Epithelial cell of prostate (primary cell): Measurements from ENCODE around the gene PTPN3.
A peak's percentile ranks its signal among the peaks of the same experiment; 100 is the strongest.

Experiments
- DNase-seq: peaks from one replicate; pipeline ENCODE4 v3.0.0-alpha.2; 2011; ENCODE audit warnings: low read depth, low spot score
- H3K27ac ChIP-seq: fragments of 450-650 bp; 2 replicates; pipeline ENCODE4 v1.5.1; 2017; ENCODE audit warnings: mild to moderate bottlenecking

PTPN3 gene

DNA sequence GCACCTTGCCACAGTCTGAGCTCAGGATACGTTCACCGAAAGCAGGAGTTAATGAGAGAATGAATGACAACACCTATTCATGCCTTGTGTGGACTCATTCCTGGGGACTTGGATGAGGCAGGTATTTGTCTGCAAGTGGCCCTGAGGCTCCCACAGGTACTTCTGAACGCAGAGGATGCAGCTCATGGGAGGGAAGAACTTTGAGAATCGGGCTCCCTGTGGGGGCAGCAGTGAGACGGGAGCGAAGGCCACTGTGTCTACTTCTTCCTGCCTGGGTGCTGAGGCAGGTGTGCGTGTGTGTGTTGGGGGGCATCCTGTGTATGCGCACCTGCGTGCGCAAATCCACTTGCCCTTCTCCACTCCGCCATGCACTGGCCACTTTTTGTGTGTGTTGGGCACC, 42.2 kb downstream of the PTPN3 start:
- no peak for DNase-seq
- no peak overlapping the region for H3K27ac ChIP-seq

DNA sequence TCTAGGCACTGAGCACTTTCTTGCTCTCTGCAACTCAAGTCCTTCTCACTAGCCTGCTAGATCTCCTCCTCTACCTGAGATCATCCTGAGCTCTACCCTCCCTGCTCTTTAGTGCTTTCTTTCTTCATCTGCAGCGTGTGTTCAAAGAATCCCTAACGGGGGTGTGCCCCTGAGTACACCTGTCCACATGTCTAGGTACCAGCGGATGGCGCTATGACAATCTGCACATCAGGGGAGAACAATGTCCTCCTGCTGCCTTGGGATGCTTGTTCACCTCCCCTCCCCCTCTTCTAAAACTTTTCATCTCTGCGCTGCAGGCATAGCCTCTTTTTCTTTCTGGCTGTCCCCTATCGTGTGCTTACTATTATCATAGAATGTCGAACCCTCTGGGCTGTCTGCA, 42.7 kb downstream of the PTPN3 start:
- no peak overlapping the region for H3K27ac ChIP-seq
- no peak for DNase-seq

DNA sequence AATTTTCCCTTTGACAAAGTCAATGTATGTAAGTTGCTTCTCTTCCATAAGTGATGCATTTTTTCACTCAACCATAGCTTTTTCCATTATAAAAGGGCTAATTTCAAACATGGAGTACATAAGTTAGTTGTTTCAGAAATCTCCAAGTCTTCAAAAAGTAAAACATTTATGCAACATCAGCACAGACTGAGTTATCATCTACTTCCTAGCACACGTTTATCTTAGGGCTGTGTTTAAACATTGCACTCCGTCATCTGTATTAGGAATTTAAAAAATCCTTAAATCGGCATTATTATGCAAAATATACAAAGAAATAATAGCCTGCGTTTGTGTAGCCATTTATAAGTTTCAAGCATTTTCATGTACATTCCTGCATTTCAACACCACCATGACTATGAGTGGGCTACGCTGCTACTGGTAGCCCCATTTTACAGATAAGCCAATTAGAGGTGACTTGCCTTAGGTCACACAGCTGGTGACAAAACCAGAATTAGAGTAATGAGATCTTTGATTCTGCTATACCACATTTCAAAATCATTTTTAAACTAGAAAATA, 43.4 kb downstream of the PTPN3 start:
- DNase-seq = no peak
- H3K27ac ChIP-seq = peak overlapping the region; percentile 94

DNA sequence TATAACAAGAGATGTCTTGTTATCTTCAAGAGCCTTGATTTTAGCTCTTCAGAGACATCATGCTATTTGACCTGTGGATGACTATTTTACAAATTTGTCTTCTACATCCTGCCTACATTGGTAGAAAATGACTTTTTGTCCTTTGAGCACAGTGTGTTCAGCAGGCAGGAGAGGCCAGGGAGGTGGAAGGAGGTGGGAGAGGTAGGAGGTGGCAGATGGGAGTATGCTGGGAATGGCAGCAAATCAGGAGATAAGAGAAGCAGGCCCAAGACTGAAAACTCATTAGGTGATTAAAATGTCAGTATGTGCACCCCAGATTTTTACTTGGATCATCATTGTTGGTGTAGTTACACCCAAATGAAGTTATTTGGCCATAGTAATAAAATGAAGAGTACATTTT, 44.1 kb downstream of the PTPN3 start:
- no peak for DNase-seq
- peak overlapping the region; percentile 94 for H3K27ac ChIP-seq

DNA sequence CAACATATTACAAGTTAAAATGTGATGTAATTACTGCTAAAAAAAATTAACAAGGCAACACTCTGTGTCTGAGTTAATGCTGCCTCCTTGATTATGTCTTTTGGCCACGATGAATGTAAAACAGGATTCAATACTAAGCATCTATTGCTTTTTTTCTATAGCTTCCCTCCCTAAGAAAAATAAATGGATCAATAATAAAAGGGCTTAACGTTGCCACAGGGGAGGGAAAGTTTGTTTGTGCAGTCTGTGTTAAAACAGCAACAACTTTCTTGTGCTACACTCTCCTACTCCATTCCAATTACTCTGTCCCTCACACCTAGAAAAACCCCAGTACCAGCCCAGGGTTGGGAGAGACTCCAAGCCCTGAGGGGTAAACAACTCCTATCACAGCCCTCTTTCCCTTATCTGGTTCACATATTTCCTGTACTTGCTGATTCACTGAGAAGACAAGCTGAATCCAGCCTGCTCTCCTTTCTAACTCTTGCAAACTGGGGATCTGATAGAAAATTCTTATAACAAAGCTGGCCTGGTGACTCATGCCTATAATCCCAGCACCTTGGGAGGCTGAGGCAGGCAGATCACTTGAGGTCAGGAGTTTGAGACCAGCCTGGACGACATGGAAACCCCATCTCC, 44.8 kb downstream of the PTPN3 start:
- no peak for DNase-seq
- peak overlapping the region; percentile 94 for H3K27ac ChIP-seq

DNA sequence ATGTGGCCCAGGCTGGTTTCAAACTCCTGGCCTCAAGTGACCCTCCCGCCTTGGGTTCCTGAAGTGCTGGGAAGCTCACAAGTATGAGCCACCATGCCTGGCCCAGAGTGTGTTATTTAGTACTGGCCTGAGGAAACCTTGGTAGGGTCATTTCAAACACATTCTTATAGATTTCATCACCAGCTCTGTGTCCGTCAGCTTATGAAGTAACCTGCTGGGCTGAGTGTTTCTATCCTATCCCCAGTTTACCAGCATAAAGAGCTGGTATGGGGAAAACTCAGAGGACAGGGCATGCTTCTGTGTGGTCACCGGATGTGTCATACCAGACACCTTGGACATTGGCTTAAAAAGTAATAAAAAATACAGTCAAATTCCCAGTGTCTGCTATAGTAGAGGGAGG, 45.3 kb downstream of the PTPN3 start:
- peak overlapping the region; percentile 94 for H3K27ac ChIP-seq
- DNase-seq = no peak

DNA sequence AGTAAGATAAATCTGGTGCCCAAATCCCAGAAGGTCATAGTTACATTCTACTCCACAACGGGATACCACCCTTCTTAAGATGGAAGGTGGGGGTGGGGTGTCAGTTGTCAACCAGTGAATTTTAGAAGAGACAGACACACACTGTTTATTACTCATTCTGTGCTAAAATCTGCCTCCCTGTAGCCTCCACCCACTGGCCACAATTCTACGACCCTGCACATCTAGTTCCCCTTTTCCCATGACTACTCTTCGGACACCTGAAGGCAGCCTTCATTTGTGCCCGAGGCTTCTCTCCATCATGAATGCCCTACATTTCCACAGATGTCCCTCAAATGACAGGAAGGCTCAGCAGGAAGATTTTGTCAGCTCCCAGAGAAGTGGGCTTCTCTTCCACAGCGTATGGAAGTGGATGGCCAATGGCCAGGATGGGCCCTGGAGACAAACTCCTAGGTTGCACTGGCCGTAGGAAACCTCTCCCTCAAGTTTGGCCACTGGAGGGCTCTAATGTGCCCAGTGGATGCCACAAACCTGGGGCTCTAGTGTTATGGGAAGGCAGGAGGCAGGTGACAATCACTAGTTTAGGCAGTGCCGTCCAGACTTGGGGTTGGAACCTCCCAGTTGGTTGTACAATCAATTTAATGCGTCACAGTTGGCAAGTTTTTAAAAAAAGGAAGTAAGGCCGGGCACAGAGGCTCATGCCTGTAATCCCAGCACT, 46.6 kb downstream of the PTPN3 start:
- H3K27ac ChIP-seq = peak overlapping the region; percentile 94
- no peak for DNase-seq

DNA sequence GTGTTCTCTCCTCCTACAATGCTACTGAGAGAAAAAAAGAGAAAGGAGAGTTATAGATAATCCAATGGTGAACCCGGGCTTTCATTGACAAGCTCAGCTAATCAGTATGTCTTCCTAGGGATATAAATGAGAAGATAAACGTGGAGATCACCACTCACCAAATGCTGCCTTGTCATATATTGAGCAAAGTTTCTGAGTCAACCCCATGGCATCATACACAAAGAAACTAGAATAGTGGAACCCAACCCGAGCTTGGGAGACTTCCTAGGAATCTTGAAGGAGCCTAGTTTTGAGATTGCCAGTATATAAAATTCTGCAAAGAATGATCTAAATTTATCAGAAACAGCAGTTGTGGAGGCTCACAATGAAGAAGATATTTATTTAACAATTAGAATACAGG, 47.8 kb downstream of the PTPN3 start:
- DNase-seq = no peak
- H3K27ac ChIP-seq = peak overlapping the region; percentile 61

DNA sequence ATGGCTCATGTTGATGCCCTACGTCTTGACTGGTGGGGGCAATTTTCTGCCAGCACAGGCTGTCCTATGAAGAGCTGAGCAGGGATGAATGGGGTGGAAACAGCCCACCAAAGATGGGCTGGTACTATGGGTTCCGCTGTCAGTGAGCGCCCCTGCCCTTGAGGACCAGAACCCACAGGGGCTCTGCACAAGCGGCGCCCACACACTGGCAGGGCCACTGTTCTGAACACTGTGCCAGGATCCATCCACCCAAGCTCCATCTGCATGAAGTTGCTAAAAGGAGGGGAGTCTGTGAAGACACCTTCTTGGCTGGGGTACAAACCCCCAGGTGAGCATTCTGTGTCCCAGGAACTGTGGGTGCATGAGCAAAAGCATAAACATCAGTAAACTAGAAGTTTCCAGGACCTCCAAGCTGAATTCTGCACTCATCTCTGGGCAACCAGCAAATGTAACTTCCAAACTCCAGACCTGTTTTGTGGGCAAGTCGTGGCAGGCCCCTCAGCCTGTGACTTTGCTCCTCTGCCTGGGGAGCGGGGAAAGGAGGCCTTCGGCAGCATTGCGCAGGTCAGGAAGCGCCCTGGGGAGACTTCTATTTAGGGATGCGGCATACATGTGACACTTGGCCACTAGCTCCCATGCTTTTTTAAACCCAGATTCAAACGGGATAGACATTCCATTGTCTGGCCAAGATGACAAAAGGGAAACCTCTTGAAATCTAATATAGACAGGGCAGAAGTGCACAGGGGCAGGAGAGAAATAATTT, 48.9 kb downstream of the PTPN3 start:
- peak; percentile 68 for DNase-seq

DNA sequence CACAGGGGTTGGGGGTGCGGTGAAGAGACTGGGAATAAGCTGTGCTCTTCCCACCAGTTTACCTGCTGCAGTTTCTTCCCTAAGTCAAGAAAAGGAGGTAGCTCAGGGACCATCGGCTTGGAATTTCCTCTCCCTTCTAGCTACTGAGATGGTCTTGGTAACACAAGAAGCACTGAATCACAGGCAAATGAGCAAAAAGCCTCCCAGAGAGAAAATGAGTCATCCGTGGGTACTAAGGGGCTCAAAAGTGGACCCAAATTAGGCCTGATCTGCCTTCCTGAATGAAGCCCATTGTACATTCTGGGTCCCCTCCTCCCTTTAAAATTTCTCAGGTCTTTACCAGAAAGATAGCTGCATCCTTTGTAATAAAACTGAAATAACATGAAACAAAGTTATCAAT, 49.9 kb downstream of the PTPN3 start:
- peak overlapping the region; percentile 61 for H3K27ac ChIP-seq

More for the DNA sequence above, 48.9 kb downstream of the PTPN3 start:
- H3K27ac ChIP-seq = peak overlapping the region; percentile 61

DNA sequence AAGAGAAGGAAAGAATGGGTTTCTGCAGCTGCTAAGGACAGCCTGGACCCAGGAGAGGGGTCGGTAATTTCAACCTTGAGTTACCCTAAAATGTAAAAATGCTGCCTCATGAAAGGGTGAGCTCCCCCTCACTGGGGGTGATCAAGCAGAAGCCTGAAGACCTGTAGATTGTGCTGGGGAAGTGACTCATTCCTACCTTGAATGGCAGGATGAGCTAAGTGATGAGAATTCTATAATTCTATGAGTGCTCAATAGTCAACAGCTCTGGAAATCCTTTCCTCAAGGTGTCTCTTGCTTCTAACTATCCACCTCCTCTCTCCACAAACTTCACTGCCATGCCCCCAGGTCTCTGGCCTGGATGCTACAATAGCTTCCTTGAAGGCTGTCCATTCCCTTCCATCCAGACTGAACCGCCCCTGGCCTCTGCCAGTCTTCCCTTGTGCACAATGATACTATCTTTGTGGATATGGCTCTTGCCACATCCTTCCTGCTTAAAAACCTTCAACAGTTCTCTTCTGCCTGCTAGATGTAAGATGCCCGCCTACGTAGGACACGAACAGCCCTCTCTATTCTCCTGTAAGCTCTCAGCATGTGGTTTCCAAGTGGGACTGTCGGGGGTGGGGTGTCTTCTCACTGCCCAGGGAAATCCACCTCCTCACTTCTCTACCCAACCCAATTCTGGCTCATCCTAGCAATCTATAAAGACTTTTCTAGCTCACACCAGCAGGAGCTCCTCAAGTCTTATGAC, 50.6 kb downstream of the PTPN3 start:
- no peak for DNase-seq
- peak overlapping the region; percentile 61 for H3K27ac ChIP-seq

More for the DNA sequence above, 49.9 kb downstream of the PTPN3 start:
- DNase-seq = no peak

DNA sequence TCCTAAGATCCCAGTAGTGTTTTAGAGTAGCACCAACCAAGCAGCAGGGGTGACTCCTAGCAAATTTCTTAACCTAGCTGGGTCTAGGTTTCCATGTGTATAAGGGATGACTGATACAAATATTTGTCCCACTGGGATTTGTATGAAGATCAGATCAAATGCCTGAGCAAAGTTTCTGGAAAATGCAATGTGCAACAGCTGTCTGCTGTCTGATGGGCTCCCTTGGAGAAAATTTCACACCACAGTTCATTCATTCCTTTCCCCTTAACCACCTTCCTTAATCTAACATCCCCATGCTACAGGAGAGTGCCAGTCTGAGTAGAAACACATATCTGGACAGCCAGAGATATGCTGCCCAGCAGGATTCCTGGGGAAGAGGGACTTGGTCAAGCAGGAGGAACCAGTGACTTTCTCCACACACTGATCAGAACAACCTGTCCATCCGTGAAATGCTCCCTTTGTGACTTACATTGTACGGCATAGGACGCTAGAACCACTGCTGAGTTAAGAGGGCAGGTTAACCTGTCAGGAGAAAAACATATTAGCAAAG, 53.3 kb downstream of the PTPN3 start:
- no peak for DNase-seq
- no peak overlapping the region for H3K27ac ChIP-seq

DNA sequence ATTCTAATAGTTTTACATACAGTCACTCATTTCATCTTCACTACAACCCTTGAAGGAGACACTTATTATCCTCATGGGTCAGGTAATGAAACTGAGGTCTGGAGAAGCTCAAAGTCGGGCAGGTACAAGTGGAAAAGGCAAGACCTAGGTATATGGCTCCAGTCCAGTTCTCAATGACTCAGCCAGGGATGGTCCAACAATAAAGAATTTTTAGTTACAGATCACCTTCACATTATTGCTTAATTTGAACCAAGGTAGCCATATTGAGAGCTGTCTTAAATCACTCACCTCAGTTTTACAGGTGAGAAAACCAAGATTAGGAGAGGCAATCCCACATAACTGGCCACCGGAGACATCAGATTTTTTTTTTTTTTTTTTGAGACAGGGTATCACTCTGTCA, 55.4 kb downstream of the PTPN3 start:
- peak overlapping the region; percentile 60 for H3K27ac ChIP-seq
- DNase-seq = no peak

DNA sequence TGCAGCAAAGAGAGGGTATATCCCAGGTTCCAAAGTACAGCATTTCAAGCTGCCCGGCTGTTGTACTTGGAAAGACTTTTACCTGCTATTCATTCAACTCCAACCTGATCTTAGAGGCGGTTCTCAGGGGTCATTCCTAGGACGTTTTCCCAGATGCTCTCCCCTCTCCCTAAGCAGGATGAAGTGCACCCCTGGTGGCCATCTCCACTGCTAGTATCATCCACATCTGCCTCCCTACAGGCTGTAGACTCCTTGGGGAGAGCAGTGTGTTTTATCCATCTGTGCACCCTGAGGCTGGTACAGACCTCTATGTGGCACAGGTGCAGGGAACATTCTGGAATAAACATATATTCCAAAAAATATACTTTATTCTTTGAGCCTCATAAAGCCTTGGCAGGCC, 56.8 kb downstream of the PTPN3 start:
- peak overlapping the region; percentile 40 for H3K27ac ChIP-seq
- no peak for DNase-seq

DNA sequence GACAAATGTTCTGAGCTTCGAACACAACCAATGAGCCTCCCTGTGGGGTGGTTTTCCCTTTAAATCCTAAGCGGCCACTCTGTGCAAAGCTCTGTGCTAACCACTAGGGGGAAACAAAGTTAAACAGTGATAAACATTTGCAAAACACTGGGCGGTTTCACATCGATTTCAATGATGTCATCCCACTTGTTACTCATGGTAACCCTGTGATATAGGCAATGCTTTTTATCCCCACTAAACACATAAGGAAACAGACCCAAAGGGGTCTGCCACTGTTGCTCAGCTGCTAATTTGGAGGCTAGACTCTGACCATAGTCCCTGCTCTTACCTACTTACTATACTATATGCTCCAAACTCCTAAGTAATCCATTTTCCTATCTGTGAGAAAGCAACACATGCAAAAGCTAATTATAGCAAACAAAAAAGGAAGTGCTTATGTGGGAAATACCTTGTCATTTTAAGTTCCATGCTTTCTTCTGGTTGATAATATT, 57.3 kb downstream of the PTPN3 start:
- H3K27ac ChIP-seq = peak overlapping the region; percentile 40
- no peak for DNase-seq

DNA sequence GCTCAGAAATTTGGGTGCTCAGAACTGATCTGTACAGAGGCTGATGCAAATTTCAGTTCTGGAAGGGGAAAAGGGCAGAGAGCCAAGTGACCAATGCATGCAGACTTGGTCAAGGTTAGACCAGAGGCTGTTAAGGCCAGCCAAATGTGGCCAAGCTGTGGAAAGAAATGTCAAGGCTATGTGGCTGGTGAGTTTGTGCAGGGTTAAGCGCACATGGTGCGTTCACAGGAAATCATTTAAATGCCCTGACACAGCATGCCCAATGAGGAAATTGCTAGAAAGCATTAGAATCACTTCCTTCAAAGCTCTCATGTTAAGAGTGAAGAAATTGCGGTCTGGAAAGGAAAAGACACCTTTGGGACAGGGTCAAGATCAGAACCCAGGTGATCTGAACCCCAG, 58.0 kb downstream of the PTPN3 start:
- H3K27ac ChIP-seq = no peak overlapping the region
- no peak for DNase-seq

DNA sequence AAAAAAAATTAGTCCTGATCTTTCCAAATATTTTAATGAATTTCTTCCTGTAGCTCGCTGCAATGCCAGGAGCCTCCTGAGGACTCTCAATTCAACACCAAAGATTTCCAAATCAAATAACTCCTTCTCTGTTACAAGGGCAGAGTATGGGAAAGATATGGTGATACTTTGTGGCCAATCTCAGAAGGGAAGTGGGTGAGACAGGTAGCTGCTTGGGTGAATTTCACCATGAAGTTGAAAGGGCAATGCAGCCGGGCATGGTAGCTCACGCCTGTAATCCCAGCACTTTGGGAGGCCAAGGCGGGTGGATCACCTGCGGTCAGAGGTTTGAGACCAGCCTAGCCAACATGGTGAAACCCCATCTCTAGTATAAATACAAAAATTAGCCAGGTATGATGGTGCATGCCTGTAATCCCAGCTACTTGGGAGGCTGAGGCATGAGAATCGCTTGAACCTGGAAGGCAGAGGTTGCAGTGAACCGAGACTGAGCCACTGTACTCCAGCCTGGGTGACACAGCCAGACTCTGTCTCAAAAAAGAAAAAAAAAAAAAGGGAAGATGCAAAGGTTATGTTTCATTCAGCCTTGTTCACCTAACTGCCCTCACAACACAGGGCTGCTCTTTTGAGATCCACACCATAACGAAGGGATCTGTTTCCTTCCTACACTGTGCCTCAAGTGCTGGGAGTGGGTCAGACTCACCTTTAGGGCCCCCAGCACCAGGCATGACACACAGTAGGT, 58.6 kb downstream of the PTPN3 start:
- no peak for DNase-seq
- no peak overlapping the region for H3K27ac ChIP-seq

DNA sequence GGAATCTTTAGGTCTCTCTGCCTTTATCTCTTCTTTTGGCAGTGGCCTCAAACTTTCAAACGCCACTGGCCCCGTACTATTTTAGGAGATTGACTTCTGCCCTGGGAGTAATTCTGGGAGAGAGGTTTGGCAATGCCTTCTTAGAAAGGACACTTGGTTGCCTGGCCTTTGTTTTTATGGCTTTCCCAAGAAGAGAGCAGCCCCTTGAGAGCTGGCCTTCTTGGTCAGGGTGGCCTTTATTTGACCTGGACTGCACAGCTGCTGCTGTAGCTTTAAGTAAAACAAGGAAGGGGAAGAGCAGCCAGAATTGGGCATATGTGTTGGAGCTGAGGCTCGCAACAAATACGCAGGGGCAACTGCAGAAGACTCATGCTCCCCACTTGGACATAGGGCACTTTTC, 60.8 kb downstream of the PTPN3 start:
- DNase-seq = no peak
- no peak overlapping the region for H3K27ac ChIP-seq

DNA sequence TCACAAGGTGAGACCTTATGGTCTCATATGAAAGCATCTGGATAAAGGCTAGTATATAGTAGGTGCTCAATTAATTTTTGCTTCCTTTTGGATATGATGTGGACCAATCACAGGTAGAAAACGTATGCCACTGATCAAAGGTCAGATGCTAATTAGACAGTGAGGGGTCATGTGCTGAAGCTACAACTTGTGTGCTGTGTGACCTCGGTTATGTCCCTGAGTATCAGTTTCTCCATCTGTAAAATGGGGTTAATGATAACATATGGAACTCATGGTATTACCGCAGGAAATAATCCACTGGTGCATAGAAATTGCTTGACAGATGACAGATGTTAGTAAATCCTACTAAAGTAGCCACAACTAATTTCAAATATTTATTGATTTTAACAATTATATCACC, 62.0 kb downstream of the PTPN3 start:
- no peak overlapping the region for H3K27ac ChIP-seq
- DNase-seq = no peak
